Measurements from ENCODE around the gene TWIST1. TPM values are rescaled to one million over a fixed set of nuclear protein-coding genes. Genes with fewer than 3 reads are reported as not detected.
A peak's percentile ranks its signal among the peaks of the same experiment; 100 is the strongest.

Gene TWIST1
- total RNA-seq, 4 donors from 2014 or later: 3.8 to 7.8 (median 5.0) TPM

DNA sequence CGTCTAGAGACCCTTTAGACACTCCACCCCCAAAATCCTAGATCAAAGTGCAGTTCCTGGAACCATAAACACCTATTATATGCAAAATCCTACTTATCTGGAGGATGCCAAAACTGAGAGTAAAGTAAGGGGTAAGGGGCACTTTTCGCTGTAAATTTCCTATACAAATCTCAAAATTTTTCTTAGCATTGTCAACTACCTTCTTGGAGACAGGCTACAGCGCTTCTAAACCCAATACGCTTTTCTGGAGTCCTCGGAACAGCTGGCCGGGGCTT is 10.4 kb downstream of the TWIST1 start:
- Histone ChIP-seq H3K27me3 (peaks cover 26% of the 10 kb centered on the region), H3K4me3 (replicated peaks in 1 of 3) (peak overlapping the region in 1 of 3 donors; percentile 15), H3K9me3 (no peaks in the 10 kb centered on the region), H3K4me1 (peaks cover 12 to 21% of the 10 kb centered on the region in 2 donors), H3K36me3 (no peaks in the 10 kb centered on the region), H3K27ac (no peak overlapping the region)
- TF ChIP-seq POLR2A (IDR thresholded peaks at IDR 0.05): no peak
- TF ChIP-seq, protein P1, sequence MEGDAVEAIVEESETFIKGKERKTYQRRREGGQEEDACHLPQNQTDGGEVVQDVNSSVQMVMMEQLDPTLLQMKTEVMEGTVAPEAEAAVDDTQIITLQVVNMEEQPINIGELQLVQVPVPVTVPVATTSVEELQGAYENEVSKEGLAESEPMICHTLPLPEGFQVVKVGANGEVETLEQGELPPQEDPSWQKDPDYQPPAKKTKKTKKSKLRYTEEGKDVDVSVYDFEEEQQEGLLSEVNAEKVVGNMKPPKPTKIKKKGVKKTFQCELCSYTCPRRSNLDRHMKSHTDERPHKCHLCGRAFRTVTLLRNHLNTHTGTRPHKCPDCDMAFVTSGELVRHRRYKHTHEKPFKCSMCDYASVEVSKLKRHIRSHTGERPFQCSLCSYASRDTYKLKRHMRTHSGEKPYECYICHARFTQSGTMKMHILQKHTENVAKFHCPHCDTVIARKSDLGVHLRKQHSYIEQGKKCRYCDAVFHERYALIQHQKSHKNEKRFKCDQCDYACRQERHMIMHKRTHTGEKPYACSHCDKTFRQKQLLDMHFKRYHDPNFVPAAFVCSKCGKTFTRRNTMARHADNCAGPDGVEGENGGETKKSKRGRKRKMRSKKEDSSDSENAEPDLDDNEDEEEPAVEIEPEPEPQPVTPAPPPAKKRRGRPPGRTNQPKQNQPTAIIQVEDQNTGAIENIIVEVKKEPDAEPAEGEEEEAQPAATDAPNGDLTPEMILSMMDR (IDR thresholded peaks at IDR 0.05): no peak
- intact Hi-C loops (cut with DNase I): no loop called here
- no peak for DNase-seq
- 5 to 8% methylated on average over 6 of the region's 6 CpGs for WGBS, 2 donors

DNA sequence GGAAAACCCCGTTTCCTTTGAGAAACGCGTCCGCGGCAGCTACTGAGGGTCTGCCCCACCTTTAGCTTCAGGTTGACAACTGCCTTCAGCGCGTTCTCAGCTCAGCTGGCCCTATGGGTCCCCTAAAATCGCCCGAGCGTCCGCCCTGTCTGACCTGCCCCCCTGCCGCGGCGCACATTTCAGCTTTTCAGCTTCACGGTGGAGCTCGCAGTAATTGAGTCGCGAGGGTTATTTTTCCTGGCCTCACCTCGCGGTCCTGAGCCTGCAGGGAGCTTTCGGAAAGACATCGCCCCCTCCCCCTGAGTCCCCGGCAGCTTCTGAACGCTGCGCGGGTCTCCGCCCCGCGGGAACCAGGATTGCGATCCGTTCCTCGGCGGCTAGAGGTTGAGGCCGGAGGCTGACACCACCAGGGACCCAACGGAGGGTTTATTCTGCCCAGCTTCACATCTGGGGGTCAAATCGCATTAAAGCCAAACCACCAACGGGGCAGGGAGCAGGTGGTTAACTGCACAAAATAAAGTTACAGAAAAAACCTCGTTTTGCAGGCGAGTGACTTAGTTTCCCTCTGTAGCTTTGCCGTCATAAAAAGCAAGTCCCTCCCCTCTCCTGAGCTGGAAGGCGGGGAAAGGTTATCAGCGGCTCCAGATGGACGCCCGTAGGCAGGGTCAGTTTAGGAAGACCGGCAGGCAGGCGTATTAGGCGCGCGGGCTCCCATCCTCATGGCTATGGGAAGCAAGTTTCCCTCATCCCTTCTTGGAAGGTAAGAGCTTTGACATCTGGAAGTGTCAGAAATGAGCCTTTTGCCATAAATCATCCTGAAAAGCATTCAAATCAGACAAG is 11.0 kb downstream of the TWIST1 start:
- peaks cover 21% of the 10 kb centered on the region for H3K27me3 ChIP-seq
- DNase-seq: no peak
- TF ChIP-seq, protein P1 (IDR thresholded peaks at IDR 0.05): no peak
- no peak for TF ChIP-seq POLR2A (IDR thresholded peaks at IDR 0.05)
- peaks cover 12 to 21% of the 10 kb centered on the region in 2 donors for H3K4me1 ChIP-seq
- peak overlapping the region in 1 of 3 donors; percentile 2 for H3K4me3 ChIP-seq (replicated peaks in 1 of 3)
- H3K27ac ChIP-seq: no peak overlapping the region
- H3K36me3 ChIP-seq: no peaks in the 10 kb centered on the region
- intact Hi-C loops (cut with DNase I): no loop called here
- no peaks in the 10 kb centered on the region for H3K9me3 ChIP-seq
- 5 to 7% methylated on average over 32 to 49 of the region's 49 CpGs for WGBS, 2 donors

DNA sequence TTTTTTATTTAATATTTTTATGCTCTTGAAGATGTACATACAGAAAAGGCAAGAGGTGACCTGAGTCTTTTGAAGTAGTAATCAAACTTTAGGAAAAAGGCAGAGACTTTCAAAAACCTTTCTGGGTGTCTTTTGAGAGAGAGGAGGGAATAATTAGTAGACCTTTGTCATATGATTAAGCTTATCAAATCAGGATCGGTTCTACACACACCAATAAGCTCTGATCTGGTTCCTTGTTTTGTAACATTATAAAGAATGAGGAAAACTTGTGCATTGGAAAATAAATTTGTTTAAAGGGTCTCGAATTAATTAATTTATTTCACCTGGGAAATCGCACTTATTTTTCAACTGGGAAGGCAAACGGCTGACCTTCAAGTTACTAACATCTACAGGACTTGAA is 11.9 kb downstream of the TWIST1 start:
- no peak for DNase-seq
- Histone ChIP-seq H3K27me3 (peaks cover 21% of the 10 kb centered on the region), H3K27ac (no peak overlapping the region), H3K9me3 (no peaks in the 10 kb centered on the region), H3K36me3 (no peaks in the 10 kb centered on the region), H3K4me1 (peaks cover 12 to 21% of the 10 kb centered on the region in 2 donors), H3K4me3 (replicated peaks in 1 of 3) (no peak overlapping the region)
- 28 to 41% methylated on average over 4 of the region's 4 CpGs for WGBS, 2 donors
- intact Hi-C loops (cut with DNase I): no loop called here
- TF ChIP-seq POLR2A (IDR thresholded peaks at IDR 0.05): no peak
- TF ChIP-seq, protein P1 (IDR thresholded peaks at IDR 0.05): no peak

DNA sequence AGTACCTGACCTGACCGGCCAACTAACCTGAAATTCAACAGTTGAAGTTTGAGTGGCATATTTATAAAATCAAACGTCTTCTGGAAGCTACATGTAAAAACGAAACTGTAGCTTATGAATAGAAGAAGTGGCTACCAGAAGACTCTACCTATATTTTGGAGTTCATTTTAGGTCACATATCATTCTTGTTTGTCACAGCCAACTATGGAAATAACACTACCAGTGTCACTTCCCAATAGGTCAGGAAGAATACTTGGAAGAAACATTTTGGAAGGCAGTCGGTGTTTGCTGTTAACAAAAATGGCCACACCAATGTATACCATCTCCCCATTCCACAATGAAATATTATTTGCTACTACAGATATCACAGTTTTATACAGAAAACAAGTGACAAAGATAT is 12.6 kb downstream of the TWIST1 start:
- Histone ChIP-seq H3K4me3 (replicated peaks in 1 of 3) (no peak overlapping the region), H3K36me3 (no peaks in the 10 kb centered on the region), H3K27ac (no peak overlapping the region), H3K4me1 (peaks cover 12 to 21% of the 10 kb centered on the region in 2 donors), H3K9me3 (no peaks in the 10 kb centered on the region), H3K27me3 (peaks cover 21% of the 10 kb centered on the region)
- TF ChIP-seq POLR2A (IDR thresholded peaks at IDR 0.05): no peak
- TF ChIP-seq, protein P1 (IDR thresholded peaks at IDR 0.05): no peak
- WGBS, 2 donors: 63 to 67% methylated on average over 4 of the region's 4 CpGs
- DNase-seq: no peak
- intact Hi-C loops (cut with DNase I): no loop called here

DNA sequence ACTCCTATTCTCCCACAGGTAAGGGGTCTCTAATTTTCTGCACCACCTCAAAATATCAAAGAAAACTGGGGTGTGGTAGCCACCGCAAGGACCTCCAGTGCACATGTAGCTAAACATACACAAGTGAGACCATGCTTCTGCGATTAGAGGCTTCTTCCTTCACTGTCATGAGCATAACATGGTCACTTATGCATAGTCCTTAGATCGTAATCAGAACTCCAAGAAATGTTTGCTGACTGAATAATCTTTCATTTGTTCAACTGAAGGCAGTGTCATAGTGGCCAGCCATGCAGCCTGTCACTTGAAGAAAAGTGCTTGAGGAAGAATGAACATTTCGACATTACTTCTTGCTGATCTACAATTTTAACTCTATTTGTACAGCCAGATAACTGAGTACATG is 14.6 kb downstream of the TWIST1 start:
- no peak for DNase-seq
- Histone ChIP-seq H3K27ac (no peak overlapping the region), H3K4me3 (replicated peaks in 1 of 3) (no peak overlapping the region), H3K4me1 (peaks cover 12 to 18% of the 10 kb centered on the region in 2 donors), H3K27me3 (peaks cover 15% of the 10 kb centered on the region), H3K9me3 (no peaks in the 10 kb centered on the region), H3K36me3 (no peaks in the 10 kb centered on the region)
- TF ChIP-seq POLR2A (IDR thresholded peaks at IDR 0.05): no peak
- TF ChIP-seq, protein P1 (IDR thresholded peaks at IDR 0.05): no peak
- intact Hi-C loops (cut with DNase I): no loop called here
- 85% methylated on average over 4 of the region's 4 CpGs for WGBS, 2 donors

All from thyroid gland (tissue), 4 donors.